Panc1 (cell line): ENCODE results near the gene IL16.

Source experiments
- TCF7L2 ChIP-seq: IDR thresholded peaks from 2 replicates; pipeline ENCODE4 v1.6.1; 2011; ENCODE audit warnings: mild to moderate bottlenecking, low read depth, low read length, inconsistent platforms
- TF ChIP-seq, protein P1 (sequence below): fragments of 450-650 bp; IDR thresholded peaks from 2 replicates; pipeline ENCODE4 v1.5.1; 2017; ENCODE audit warnings: mild to moderate bottlenecking

DNA sequence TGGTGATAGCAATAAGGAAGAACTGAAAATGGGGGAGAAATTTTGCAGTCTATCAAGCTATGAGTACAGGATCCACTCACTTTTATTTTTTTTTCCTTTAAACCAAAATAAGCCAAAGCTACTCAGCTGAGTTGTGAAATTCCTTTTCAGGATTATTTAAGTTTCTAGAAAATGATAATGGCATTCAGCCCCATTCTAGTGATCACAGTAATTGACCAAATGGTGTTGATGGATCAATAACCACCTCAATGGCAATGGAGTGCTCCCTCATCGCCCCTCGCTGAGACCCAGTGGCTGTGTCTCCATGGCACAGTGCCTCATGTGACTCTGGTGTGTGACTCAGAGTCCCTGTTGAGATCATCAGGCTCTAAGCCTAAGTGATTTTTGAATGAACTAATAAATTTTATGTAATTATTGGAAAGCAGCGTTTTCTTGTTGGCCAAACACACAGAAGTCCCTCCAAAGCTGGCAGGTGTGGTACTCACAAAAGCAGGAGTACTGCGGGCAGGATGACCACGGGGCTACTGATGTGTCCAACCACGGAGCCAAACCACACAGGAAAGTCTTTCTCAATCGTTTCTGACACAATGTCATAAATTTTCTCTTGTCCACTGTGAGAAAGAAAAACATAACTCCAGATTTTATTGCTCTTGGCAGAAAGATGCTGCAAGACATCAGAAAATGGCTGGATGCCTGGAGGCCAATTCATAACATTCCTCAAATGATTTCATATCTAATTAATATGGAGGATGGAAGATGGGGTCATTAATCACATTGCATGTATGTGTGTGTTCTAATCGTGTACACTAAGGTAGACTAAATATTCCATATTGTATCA is 141.7 kb downstream of the IL16 start:
- TF ChIP-seq, protein P1, sequence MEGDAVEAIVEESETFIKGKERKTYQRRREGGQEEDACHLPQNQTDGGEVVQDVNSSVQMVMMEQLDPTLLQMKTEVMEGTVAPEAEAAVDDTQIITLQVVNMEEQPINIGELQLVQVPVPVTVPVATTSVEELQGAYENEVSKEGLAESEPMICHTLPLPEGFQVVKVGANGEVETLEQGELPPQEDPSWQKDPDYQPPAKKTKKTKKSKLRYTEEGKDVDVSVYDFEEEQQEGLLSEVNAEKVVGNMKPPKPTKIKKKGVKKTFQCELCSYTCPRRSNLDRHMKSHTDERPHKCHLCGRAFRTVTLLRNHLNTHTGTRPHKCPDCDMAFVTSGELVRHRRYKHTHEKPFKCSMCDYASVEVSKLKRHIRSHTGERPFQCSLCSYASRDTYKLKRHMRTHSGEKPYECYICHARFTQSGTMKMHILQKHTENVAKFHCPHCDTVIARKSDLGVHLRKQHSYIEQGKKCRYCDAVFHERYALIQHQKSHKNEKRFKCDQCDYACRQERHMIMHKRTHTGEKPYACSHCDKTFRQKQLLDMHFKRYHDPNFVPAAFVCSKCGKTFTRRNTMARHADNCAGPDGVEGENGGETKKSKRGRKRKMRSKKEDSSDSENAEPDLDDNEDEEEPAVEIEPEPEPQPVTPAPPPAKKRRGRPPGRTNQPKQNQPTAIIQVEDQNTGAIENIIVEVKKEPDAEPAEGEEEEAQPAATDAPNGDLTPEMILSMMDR = no peak
- TF ChIP-seq TCF7L2 = no peak
